ENCODE data around the gene MTMR12.

GRCh38 chr5:32225445-32225844 is 87.3 kb downstream of the MTMR12 start:
- TF ChIP-seq CTCF (IDR thresholded peaks at IDR 0.05; ENCODE audit: low read depth, low read length, poor library complexity, severe bottlenecking) (no peak), EZH2phosphoT487 (IDR thresholded peaks at IDR 0.05; ENCODE audit: borderline replicate concordance, low read length) (no peak)

Measured in DOHH2 (cell line).